HCT116 (cell line): ENCODE data around the gene GNAI2. TPM values are rescaled to one million over a fixed set of nuclear protein-coding genes. Genes with fewer than 3 reads are reported as not detected.

Source experiments
- ATAC-seq: fragments of 200-7000 bp; cut with Tn5 transposase; 2 replicates; pipeline ENCODE4 v1.9.1; 2020; ENCODE audit warnings: mild to moderate bottlenecking, moderate library complexity
- BruUV-seq: library from RNA; stranded (reverse); fragments of 400-500 nt; replicated peaks from 2 replicates; lab custom pipeline; 2021; lab: Mats Ljungman, UMichigan
- CTCF ChIA-PET: fragments of 300-600 bp; sonication (Branson Sonifier 250); formaldehyde crosslinking; loops from one replicate; lab custom pipeline; 2021; ENCODE audit warnings: antibody characterized with exemption; lab: Charles Lee
- POLR2A ChIA-PET: fragments of 300-600, 350-600 bp; sonication (Branson Sonifier 250); formaldehyde crosslinking; loops from one replicate; lab custom pipeline; 2021; ENCODE audit warnings: antibody characterized with exemption; lab: Charles Lee
- RAD21 ChIA-PET, 2 experiments: fragments of 300-600 bp; sonication (Branson Sonifier 250); formaldehyde crosslinking; loops; one replicate each; lab custom pipeline; 2023; ENCODE audit warnings: low total read pairs in 2 of 2; ENCODE audit not compliant: uncharacterized antibody in 2 of 2, unreplicated experiment in 2 of 2, low non-redundant PET in 1 of 2; lab: Charles Lee
- DNase-seq: peaks from one replicate; pipeline ENCODE4 v3.0.0-alpha.2; 2010; ENCODE audit warnings: low read depth, low spot score
- H2AFZ ChIP-seq: fragments of 200-600 bp; shearing (Covaris generic), sonication (generic); 2 replicates; pipeline ENCODE4 v1.6.1; 2017; ENCODE audit warnings: low read depth, mixed run types, mixed read lengths, antibody characterized with exemption, low read length; ENCODE audit not compliant: poor library complexity, severe bottlenecking
- H3K27ac ChIP-seq: 2 replicates; pipeline ENCODE4 v1.5.1; 2012; ENCODE audit warnings: low read depth, low read length
- H3K27me3 ChIP-seq: fragments of 200-600 bp; sonication (generic); 2 replicates; pipeline ENCODE4 v1.6.1; 2016; ENCODE audit warnings: mixed run types, low read length, mixed read lengths; ENCODE audit not compliant: insufficient read depth
- H3K36me3 ChIP-seq, 2 experiments: fragments of 200-500 bp in 1 of 2; fragments of 200-600 bp in 1 of 2; sonication (Bioruptor generic) in 1 of 2; sonication (generic) in 1 of 2; 2 replicates each; pipeline versions ENCODE4 v1.5.1 to v1.6.1; 2014 to 2016; ENCODE audit warnings: low read length in 2 of 2, inconsistent platforms in 1 of 2, mixed read lengths in 1 of 2, mixed run types in 1 of 2; ENCODE audit not compliant: insufficient read depth in 2 of 2, control insufficient read depth in 1 of 2
- H3K4me1 ChIP-seq, 2 experiments: fragments of 200-600 bp in 1 of 2; sonication (generic) in 1 of 2; 2 replicates each; pipeline versions ENCODE4 v1.5.1 to v1.6.1; 2012 to 2017; ENCODE audit warnings: low read length in 2 of 2, inconsistent platforms in 1 of 2, mild to moderate bottlenecking in 1 of 2, mixed read lengths in 1 of 2, mixed run types in 1 of 2, moderate library complexity in 1 of 2; ENCODE audit not compliant: insufficient read depth in 2 of 2, control insufficient read depth in 1 of 2
- H3K4me2 ChIP-seq: fragments of 200-600 bp; sonication (generic); 2 replicates; pipeline ENCODE4 v1.6.1; 2017; ENCODE audit warnings: mixed run types, low read length, mixed read lengths
- H3K4me3 ChIP-seq, 2 experiments: fragments of 200-600 bp in 1 of 2; sonication (generic) in 1 of 2; replicated peaks in 1 of 2; 2 replicates each; pipeline ENCODE4 v1.5.1; 2011 to 2016; ENCODE audit warnings: low read length in 2 of 2, control low read depth in 1 of 2, low read depth in 1 of 2, mild to moderate bottlenecking in 1 of 2, mixed read lengths in 1 of 2, mixed run types in 1 of 2
- H3K79me2 ChIP-seq: fragments of 200-600 bp; sonication (generic); 2 replicates; pipeline ENCODE4 v1.6.1; 2017; ENCODE audit warnings: mild to moderate bottlenecking, mixed run types, low read length, moderate library complexity, mixed read lengths; ENCODE audit not compliant: insufficient read depth
- H3K9ac ChIP-seq: fragments of 200-600 bp; sonication (generic); 2 replicates; pipeline ENCODE4 v1.6.1; 2016; ENCODE audit warnings: low read length, mixed read lengths
- H3K9me2 ChIP-seq: fragments of 200-600 bp; sonication (generic), shearing (Covaris generic); 2 replicates; pipeline ENCODE4 v1.6.1; 2017; ENCODE audit warnings: mixed run types, mild to moderate bottlenecking, moderate library complexity; ENCODE audit not compliant: insufficient read depth
- H3K9me3 ChIP-seq, 2 experiments: fragments of 200-500 bp in 1 of 2; fragments of 200-600 bp in 1 of 2; sonication (Bioruptor generic) in 1 of 2; sonication (generic) in 1 of 2; 2 replicates each; pipeline ENCODE4 v1.6.1; 2014 to 2017; ENCODE audit warnings: low read length in 2 of 2, mixed read lengths in 2 of 2, inconsistent platforms in 1 of 2, low read depth in 1 of 2, mild to moderate bottlenecking in 1 of 2, mixed run types in 1 of 2, moderate library complexity in 1 of 2; ENCODE audit not compliant: control insufficient read depth in 1 of 2, insufficient read depth in 1 of 2
- H4K20me1 ChIP-seq: fragments of 200-600 bp; sonication (generic), shearing (Covaris generic); 2 replicates; pipeline ENCODE4 v1.6.1; 2017; ENCODE audit warnings: mixed run types, mild to moderate bottlenecking, moderate library complexity; ENCODE audit not compliant: insufficient read depth
- ATF3 ChIP-seq: IDR thresholded peaks from 2 replicates; pipeline ENCODE4 v1.6.1; 2012
- CTCF ChIP-seq, 3 experiments: fragments of 200-600 bp in 1 of 3; sonication (generic) in 1 of 3; IDR thresholded peaks in 2 of 3; conservative IDR thresholded peaks in 1 of 3; 2 replicates each; pipeline ENCODE4 v1.5.1; 2012 to 2017; ENCODE audit warnings: low read depth in 2 of 3, low read length in 2 of 3, antibody characterized with exemption in 1 of 3, borderline replicate concordance in 1 of 3, control low read depth in 1 of 3, mild to moderate bottlenecking in 1 of 3, mixed read lengths in 1 of 3, mixed run types in 1 of 3, moderate library complexity in 1 of 3; ENCODE audit not compliant: insufficient read depth in 1 of 3
- EGR1 ChIP-seq: IDR thresholded peaks from 2 replicates; pipeline ENCODE4 v1.6.1; 2012; ENCODE audit warnings: low read depth
- FOSL1 ChIP-seq: IDR thresholded peaks from 2 replicates; pipeline ENCODE4 v1.6.1; 2012; ENCODE audit warnings: low read depth
- JUND ChIP-seq: IDR thresholded peaks from 2 replicates; pipeline ENCODE4 v1.6.1; 2012
- POLR2A ChIP-seq: IDR thresholded peaks from 2 replicates; pipeline ENCODE4 v1.7.0; 2011; ENCODE audit warnings: borderline replicate concordance; ENCODE audit not compliant: insufficient read depth, insufficient read length; ENCODE audit errors: extremely low read depth
- POLR2AphosphoS5 ChIP-seq: IDR thresholded peaks from 2 replicates; pipeline ENCODE4 v1.6.1; 2011; ENCODE audit warnings: mild to moderate bottlenecking, low read depth, low read length, moderate library complexity
- SIN3A ChIP-seq: IDR thresholded peaks from 2 replicates; pipeline ENCODE4 v1.6.1; 2012; ENCODE audit warnings: low read depth
- SP1 ChIP-seq: IDR thresholded peaks from 2 replicates; pipeline ENCODE4 v1.6.1; 2012; ENCODE audit warnings: low read depth
- SRF ChIP-seq: IDR thresholded peaks from 2 replicates; pipeline ENCODE4 v1.6.1; 2012; ENCODE audit warnings: low read depth
- YY1 ChIP-seq: IDR thresholded peaks from 2 replicates; pipeline ENCODE4 v1.6.1; 2011; ENCODE audit warnings: low read length, low read depth, moderate library complexity, mild to moderate bottlenecking; ENCODE audit not compliant: insufficient replicate concordance; ENCODE audit errors: extremely low read depth
- ZFX ChIP-seq: fragments of 450-650 bp; IDR thresholded peaks from 2 replicates; pipeline ENCODE4 v1.6.1; 2017
- ZNF274 ChIP-seq: fragments of 200-500 bp; sonication (Bioruptor generic); IDR thresholded peaks from 2 replicates; pipeline ENCODE4 v1.6.1; 2014; ENCODE audit warnings: mild to moderate bottlenecking, low read depth, low read length, inconsistent platforms
- intact Hi-C: fragments of 100-400 bp; cut with micrococcal nuclease; formaldehyde crosslinking; loops from 2 replicates; pipeline ENCODE4 v1.10.0; 2022
- total RNA-seq: library from RNA; stranded (reverse); gene quantifications from one replicate; pipeline ENCODE4 v1.2.1, GENCODE V29; 2021; ENCODE audit not compliant: unreplicated experiment
- TF ChIP-seq, protein P1 (sequence below): IDR thresholded peaks from 2 replicates; pipeline ENCODE4 v1.6.1; 2012; ENCODE audit warnings: low read depth
- TF ChIP-seq, protein P2 (sequence below): IDR thresholded peaks from 2 replicates; pipeline ENCODE4 v1.6.1; 2012
- TF ChIP-seq, protein P3 (sequence below): IDR thresholded peaks from 2 replicates; pipeline ENCODE4 v1.6.1; 2011; ENCODE audit warnings: mild to moderate bottlenecking, low read length, moderate library complexity; ENCODE audit not compliant: insufficient replicate concordance; ENCODE audit errors: extremely low read depth

The GNAI2 gene
- total RNA-seq, 1 experiment from 2014 or later = 170 TPM

DNA sequence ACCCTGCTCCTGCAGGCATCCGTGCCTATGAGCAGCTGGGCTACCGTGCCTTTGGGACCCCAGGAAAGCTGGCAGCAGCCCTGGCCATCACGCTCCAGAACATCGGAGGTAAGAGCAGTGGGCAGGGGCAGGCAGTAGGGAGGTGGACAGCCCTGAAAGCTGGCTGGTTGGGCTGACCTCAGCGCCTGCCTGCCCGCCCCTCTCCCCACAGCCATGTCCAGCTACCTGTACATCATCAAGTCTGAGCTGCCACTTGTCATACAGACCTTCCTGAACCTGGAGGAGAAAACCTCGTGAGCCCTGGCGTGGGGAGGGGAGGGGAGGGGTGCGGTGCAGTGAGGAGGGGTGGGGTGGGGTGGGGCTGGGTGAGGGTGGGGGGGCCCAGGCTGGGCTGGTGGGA lies 20.5 kb upstream of the GNAI2 start:
- ATAC-seq (no peak), DNase-seq (no peak)
- Histone ChIP-seq H3K9me3 (no peaks in the 10 kb centered on the region), H3K27ac (no peak overlapping the region), H2AFZ (no peak overlapping the region), H3K4me1 (peaks cover 0 to 4% of the 10 kb centered on the region in 2 experiments; a peak in 1 of 4 replicates), H3K9me2 (no peaks in the 10 kb centered on the region), H3K9ac (no peak overlapping the region), H3K36me3 (no peaks in the 10 kb centered on the region), H3K79me2 (no peaks in the 10 kb centered on the region), H4K20me1 (no peaks in the 10 kb centered on the region), H3K4me2 (no peak overlapping the region), H3K4me3 (no peak overlapping the region), H3K27me3 (no peaks in the 10 kb centered on the region)
- BruUV-seq = no TSS peak
- POLR2A ChIA-PET = interaction anchor here (0.7 kb wide), 1 partner anchor 11 kb away, joined by 3 read pairs; no protein-coding TSS in a partner anchor
- intact Hi-C loops = no loop called here
- RAD21 ChIA-PET = no interaction called here
- CTCF ChIA-PET = interaction anchor here (1.4 to 1.5 kb wide), 2 partner anchors 11 to 21 kb away, joined by 4 to 8 read pairs; no protein-coding TSS in a partner anchor
- TF ChIP-seq FOSL1 = no peak
- TF ChIP-seq SP1 = no peak
- no peak for TF ChIP-seq POLR2AphosphoS5
- no peak for TF ChIP-seq ZNF274
- no peak for TF ChIP-seq ATF3
- TF ChIP-seq CTCF (IDR thresholded peaks at IDR 0.05 in 2 of 3, conservative IDR thresholded peaks at IDR 0.05 in 1 of 3; ENCODE audit: borderline replicate concordance in 1 of 3, insufficient read depth in 1 of 3, low read depth in 2 of 3, low read length in 2 of 3) = no peak
- no peak for TF ChIP-seq YY1
- TF ChIP-seq, protein P1, sequence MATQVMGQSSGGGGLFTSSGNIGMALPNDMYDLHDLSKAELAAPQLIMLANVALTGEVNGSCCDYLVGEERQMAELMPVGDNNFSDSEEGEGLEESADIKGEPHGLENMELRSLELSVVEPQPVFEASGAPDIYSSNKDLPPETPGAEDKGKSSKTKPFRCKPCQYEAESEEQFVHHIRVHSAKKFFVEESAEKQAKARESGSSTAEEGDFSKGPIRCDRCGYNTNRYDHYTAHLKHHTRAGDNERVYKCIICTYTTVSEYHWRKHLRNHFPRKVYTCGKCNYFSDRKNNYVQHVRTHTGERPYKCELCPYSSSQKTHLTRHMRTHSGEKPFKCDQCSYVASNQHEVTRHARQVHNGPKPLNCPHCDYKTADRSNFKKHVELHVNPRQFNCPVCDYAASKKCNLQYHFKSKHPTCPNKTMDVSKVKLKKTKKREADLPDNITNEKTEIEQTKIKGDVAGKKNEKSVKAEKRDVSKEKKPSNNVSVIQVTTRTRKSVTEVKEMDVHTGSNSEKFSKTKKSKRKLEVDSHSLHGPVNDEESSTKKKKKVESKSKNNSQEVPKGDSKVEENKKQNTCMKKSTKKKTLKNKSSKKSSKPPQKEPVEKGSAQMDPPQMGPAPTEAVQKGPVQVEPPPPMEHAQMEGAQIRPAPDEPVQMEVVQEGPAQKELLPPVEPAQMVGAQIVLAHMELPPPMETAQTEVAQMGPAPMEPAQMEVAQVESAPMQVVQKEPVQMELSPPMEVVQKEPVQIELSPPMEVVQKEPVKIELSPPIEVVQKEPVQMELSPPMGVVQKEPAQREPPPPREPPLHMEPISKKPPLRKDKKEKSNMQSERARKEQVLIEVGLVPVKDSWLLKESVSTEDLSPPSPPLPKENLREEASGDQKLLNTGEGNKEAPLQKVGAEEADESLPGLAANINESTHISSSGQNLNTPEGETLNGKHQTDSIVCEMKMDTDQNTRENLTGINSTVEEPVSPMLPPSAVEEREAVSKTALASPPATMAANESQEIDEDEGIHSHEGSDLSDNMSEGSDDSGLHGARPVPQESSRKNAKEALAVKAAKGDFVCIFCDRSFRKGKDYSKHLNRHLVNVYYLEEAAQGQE = no peak
- TF ChIP-seq, protein P2, sequence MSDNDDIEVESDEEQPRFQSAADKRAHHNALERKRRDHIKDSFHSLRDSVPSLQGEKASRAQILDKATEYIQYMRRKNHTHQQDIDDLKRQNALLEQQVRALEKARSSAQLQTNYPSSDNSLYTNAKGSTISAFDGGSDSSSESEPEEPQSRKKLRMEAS = no peak
- TF ChIP-seq SIN3A = no peak
- TF ChIP-seq, protein P3, sequence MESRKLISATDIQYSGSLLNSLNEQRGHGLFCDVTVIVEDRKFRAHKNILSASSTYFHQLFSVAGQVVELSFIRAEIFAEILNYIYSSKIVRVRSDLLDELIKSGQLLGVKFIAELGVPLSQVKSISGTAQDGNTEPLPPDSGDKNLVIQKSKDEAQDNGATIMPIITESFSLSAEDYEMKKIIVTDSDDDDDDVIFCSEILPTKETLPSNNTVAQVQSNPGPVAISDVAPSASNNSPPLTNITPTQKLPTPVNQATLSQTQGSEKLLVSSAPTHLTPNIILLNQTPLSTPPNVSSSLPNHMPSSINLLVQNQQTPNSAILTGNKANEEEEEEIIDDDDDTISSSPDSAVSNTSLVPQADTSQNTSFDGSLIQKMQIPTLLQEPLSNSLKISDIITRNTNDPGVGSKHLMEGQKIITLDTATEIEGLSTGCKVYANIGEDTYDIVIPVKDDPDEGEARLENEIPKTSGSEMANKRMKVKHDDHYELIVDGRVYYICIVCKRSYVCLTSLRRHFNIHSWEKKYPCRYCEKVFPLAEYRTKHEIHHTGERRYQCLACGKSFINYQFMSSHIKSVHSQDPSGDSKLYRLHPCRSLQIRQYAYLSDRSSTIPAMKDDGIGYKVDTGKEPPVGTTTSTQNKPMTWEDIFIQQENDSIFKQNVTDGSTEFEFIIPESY = no peak
- TF ChIP-seq POLR2A = no peak
- no peak for TF ChIP-seq SRF
- no peak for TF ChIP-seq JUND
- TF ChIP-seq EGR1 = no peak
- no peak for TF ChIP-seq ZFX
